NCI-H2227 (cell line): ENCODE data around the gene CD27.
A peak's percentile ranks its signal among the peaks of the same experiment; 100 is the strongest.
"Not testable (repeated sequence)": the region's sequence is repeated elsewhere in the genome, so short reads cannot be mapped to it uniquely, and the experiment has no call there.

ENCODE experiments used
- DNase-seq: peaks from one replicate; lab custom pipeline; 2025; ENCODE audit not compliant: unreplicated experiment; lab: John Stamatoyannopoulos, UW

The CD27 gene

GRCh38 chr12:6478416-6478815, 33.7 kb downstream of the CD27 start:
- no peak for DNase-seq

- DNase-seq, result no peak
Observed at GRCh38 chr12:6488240-6488639, 43.5 kb downstream of the CD27 start.

- DNase-seq, result no peak
Observed at GRCh38 chr12:6489449-6489848, 44.7 kb downstream of the CD27 start.

GRCh38 chr12:6490673-6491072, 45.9 kb downstream of the CD27 start:
- not testable (repeated sequence) for DNase-seq

GRCh38 chr12:6492838-6493496, 48.2 kb downstream of the CD27 start, which contains the start of gene MRPL51:
Gene MRPL51 (minus strand): TSS chr12:6493262. CDS start chr12:6493136, 126 bp downstream.
- DNase-seq, result peak; percentile 94

DNA sequence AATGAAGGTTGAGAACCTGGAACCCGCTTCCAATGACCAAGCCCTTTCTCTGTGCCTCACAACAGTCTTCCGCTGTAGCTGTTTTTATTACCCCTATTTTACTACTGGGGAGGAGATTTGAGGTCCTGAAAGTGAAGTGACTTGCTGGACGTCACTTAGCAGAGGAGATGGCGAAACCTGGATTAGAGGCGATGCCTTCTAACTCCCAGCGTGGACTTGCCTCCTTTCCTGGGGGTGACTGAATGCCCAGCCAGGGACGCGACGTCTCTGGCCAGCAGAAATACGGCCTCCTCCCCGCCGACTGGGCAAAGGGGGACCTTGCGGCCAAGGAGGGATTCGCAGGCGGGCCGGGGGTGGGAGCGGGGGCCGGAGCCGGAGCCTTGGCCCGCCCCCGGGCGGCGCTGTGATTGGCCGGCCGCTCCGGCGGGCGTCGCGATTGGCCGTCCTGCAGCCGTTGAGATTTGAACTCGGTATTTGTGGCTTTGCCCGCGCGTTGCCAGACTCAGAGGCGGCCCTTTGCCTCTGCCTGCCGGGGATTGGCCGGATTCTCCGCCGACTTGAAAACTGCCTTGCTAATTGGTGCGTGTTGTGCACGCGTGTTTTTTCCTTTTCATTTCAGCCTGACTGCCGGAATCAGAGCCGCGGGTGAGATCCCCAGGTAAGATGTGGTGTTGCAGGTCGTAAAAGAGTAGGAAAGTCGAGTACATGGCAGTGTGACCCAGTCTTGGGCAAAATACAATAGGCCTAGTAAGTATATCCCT, 48.9 kb downstream of the CD27 start, which contains the start of gene NCAPD2:
Gene NCAPD2 (plus strand): TSS at position 606 of the 761 bp plus-strand sequence. CDS start 997 bp downstream, outside the sequence.
- peak; percentile 95 for DNase-seq

DNA sequence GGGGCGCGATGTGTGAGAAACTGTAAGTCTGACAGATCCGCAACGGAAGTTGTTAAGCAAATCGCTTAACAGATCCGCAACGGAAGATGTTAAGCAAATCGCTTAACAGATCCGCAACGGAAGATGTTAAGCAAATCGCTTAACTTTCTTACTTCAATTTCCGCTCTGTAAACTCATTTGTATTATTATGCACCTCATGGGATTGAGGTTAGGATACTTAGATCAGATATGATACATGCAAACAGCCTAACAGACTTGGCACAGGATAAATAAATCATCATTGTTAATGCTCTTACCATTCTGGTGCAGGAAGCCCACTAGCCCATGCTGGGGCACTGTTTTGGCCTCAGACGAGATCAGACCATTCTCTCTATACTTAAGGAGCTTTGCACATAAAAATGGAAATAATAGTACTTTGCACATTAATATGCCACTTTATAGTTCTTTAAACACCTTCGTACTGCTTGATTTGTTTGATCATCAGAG, 49.5 kb downstream of the CD27 start:
- DNase-seq, result no peak

- no peak for DNase-seq
Observed at GRCh38 chr12:6494968-6495367, 50.2 kb downstream of the CD27 start.

GRCh38 chr12:6497291-6497690, 52.5 kb downstream of the CD27 start:
- not testable (repeated sequence) for DNase-seq

DNA sequence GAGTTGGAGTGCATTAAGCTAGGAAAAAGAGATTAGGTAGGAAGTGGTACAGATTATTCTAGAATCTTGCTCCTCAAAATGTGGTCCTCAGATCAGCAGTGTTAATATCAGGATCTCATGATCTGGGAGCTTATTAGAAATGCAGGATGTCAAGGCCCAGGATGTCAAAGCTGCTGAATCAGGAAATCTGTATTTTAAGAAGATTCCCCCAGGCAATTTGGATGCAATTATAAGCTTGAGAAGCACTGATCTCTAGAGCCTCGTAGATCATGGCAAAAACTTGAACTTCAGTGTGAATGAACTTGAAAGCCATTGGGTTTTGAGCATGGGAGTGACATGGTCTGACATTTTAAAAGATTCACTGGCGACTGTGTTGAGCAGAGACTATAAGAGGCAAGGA, 55.7 kb downstream of the CD27 start:
- no peak for DNase-seq
